Stimulated activated CD4-positive, alpha-beta T cell treated with anti-CD3 and anti-CD28 coated beads, Interleukin-4, amount 100 ng/mL, for 24 hours (primary cell): ENCODE results near the gene HEATR5B.
"Not testable (repeated sequence)": the region's sequence is repeated elsewhere in the genome, so short reads cannot be mapped to it uniquely, and the experiment has no call there.

Source experiments
- DNase-seq: peaks from one replicate; pipeline ENCODE4 v3.0.0-alpha.2; 2020

Gene HEATR5B

GRCh38 chr2:36976065-36976464 is 108.1 kb downstream of the HEATR5B start:
- no peak for DNase-seq

- no peak for DNase-seq
Measured at GRCh38 chr2:36975306-36975705, 108.9 kb downstream of the HEATR5B start.

GRCh38 chr2:36973320-36973719 is 110.9 kb downstream of the HEATR5B start:
- no peak for DNase-seq

- DNase-seq = no peak
Measured at GRCh38 chr2:36971990-36972389, 112.2 kb downstream of the HEATR5B start.

- DNase-seq = no peak
Measured at GRCh38 chr2:36967236-36967876, 116.8 kb downstream of the HEATR5B start.

GRCh38 chr2:36966370-36967235 is 117.6 kb downstream of the HEATR5B start, which contains the start of gene STRN:
Gene STRN, minus strand, starts transcription at chr2:36966536. Its CDS starts 73 bp downstream, at chr2:36966463.
- peak; percentile 96 for DNase-seq

- DNase-seq = peak; percentile 47
Measured at GRCh38 chr2:36965751-36966369, 118.3 kb downstream of the HEATR5B start.

- no peak for DNase-seq
Measured at GRCh38 chr2:36965206-36965605, 119.0 kb downstream of the HEATR5B start.

- no peak for DNase-seq
Measured at GRCh38 chr2:36964496-36965058, 119.6 kb downstream of the HEATR5B start.

- no peak for DNase-seq
Measured at GRCh38 chr2:36963734-36964133, 120.4 kb downstream of the HEATR5B start.

GRCh38 chr2:36963106-36963505 is 121.1 kb downstream of the HEATR5B start:
- DNase-seq = no peak

- no peak for DNase-seq
Measured at GRCh38 chr2:36960773-36961172, 123.4 kb downstream of the HEATR5B start.

GRCh38 chr2:36960005-36960675 is 124.0 kb downstream of the HEATR5B start:
- DNase-seq = no peak

GRCh38 chr2:36954977-36955607 is 129.1 kb downstream of the HEATR5B start:
- DNase-seq = no peak

GRCh38 chr2:36952748-36953197 is 131.4 kb downstream of the HEATR5B start:
- no peak for DNase-seq

- no peak for DNase-seq
Measured at GRCh38 chr2:36951574-36951973, 132.6 kb downstream of the HEATR5B start.

- no peak for DNase-seq
Measured at GRCh38 chr2:36951027-36951518, 133.1 kb downstream of the HEATR5B start.

- DNase-seq = no peak
Measured at GRCh38 chr2:36949845-36950244, 134.3 kb downstream of the HEATR5B start.

- not testable (repeated sequence) for DNase-seq
Measured at GRCh38 chr2:36945240-36945639, 138.9 kb downstream of the HEATR5B start.

GRCh38 chr2:36941867-36942266 is 142.3 kb downstream of the HEATR5B start:
- DNase-seq = no peak

GRCh38 chr2:36936526-36936925 is 147.6 kb downstream of the HEATR5B start:
- not testable (repeated sequence) for DNase-seq

GRCh38 chr2:36931688-36932087 is 152.5 kb downstream of the HEATR5B start:
- not testable (repeated sequence) for DNase-seq
